Astrocyte (in vitro differentiated cells and primary cell): ENCODE data around the gene PTPN3. TPM values are rescaled to one million over a fixed set of nuclear protein-coding genes. Genes with fewer than 3 reads are reported as not detected.

Source experiments
- DNase-seq: peaks from one replicate; pipeline ENCODE4 v3.0.0-alpha.2; 2010; ENCODE audit warnings: low read depth
- FAIRE-seq: peaks from 2 replicates; lab custom pipeline; 2011; peaks lifted over from hg19 to GRCh38; lab: Jason Lieb, UNC
- H2AFZ ChIP-seq: 2 replicates; pipeline ENCODE4 v1.6.0; 2012; ENCODE audit warnings: low read depth, low read length, inconsistent platforms
- H3K27ac ChIP-seq: 2 replicates; pipeline ENCODE4 v1.5.1; 2011; ENCODE audit warnings: low read depth, low read length, inconsistent platforms
- H3K27me3 ChIP-seq: 2 replicates; pipeline ENCODE4 v1.6.0; 2011; ENCODE audit warnings: low read length, inconsistent platforms; ENCODE audit not compliant: insufficient read depth
- H3K36me3 ChIP-seq: 2 replicates; pipeline ENCODE4 v1.5.1; 2011; ENCODE audit warnings: low read length, inconsistent platforms; ENCODE audit not compliant: insufficient read depth
- H3K4me1 ChIP-seq: 2 replicates; pipeline ENCODE4 v1.5.1; 2011; ENCODE audit warnings: low read length, inconsistent platforms; ENCODE audit not compliant: insufficient read depth
- H3K4me2 ChIP-seq: 2 replicates; pipeline ENCODE4 v1.6.0; 2012; ENCODE audit warnings: low read length, inconsistent platforms
- H3K4me3 ChIP-seq: 2 replicates; pipeline ENCODE4 v1.5.1; 2011; ENCODE audit warnings: low read depth, mild to moderate bottlenecking, low read length, inconsistent platforms; ENCODE audit not compliant: insufficient read depth
- H3K79me2 ChIP-seq: 2 replicates; pipeline ENCODE4 v1.6.0; 2012; ENCODE audit warnings: mild to moderate bottlenecking, low read length, inconsistent platforms; ENCODE audit not compliant: insufficient read depth
- H3K9ac ChIP-seq: 2 replicates; pipeline ENCODE4 v1.6.0; 2012; ENCODE audit warnings: mild to moderate bottlenecking, low read length, inconsistent platforms
- H3K9me3 ChIP-seq: 2 replicates; pipeline ENCODE4 v1.5.1; 2012; ENCODE audit warnings: low read depth, mild to moderate bottlenecking, low read length, inconsistent platforms; ENCODE audit not compliant: insufficient read depth
- H4K20me1 ChIP-seq: 2 replicates; pipeline ENCODE4 v1.6.0; 2012; ENCODE audit warnings: low read length, inconsistent platforms; ENCODE audit not compliant: insufficient read depth
- H3K27ac Mint-ChIP-seq: one replicate; pipeline ENCODE4 v1.8.0; 2021; ENCODE audit warnings: mild to moderate bottlenecking, mixed read lengths; ENCODE audit not compliant: unreplicated experiment
- H3K27me3 Mint-ChIP-seq: one replicate; pipeline ENCODE4 v1.8.0; 2021; ENCODE audit warnings: low read depth, mixed read lengths; ENCODE audit not compliant: unreplicated experiment
- H3K36me3 Mint-ChIP-seq: one replicate; pipeline ENCODE4 v1.8.0; 2021; ENCODE audit warnings: low read depth, mixed read lengths; ENCODE audit not compliant: unreplicated experiment
- H3K4me1 Mint-ChIP-seq: one replicate; pipeline ENCODE4 v1.8.0; 2021; ENCODE audit warnings: low read depth, mixed read lengths; ENCODE audit not compliant: unreplicated experiment
- H3K4me3 Mint-ChIP-seq: one replicate; pipeline ENCODE4 v1.8.0; 2021; ENCODE audit warnings: mild to moderate bottlenecking, moderate library complexity, mixed read lengths; ENCODE audit not compliant: unreplicated experiment
- H3K9me3 Mint-ChIP-seq: one replicate; pipeline ENCODE4 v1.8.0; 2021; ENCODE audit warnings: mild to moderate bottlenecking, mixed read lengths; ENCODE audit not compliant: unreplicated experiment
- EZH2 ChIP-seq: IDR thresholded peaks from 2 replicates; pipeline ENCODE4 v1.6.1; 2012; ENCODE audit warnings: mild to moderate bottlenecking, low read length, inconsistent platforms; ENCODE audit not compliant: insufficient read depth
- total RNA-seq: library from RNA; stranded (reverse); gene quantifications from 2 replicates; pipeline ENCODE4 v1.2.1, GENCODE V29; 2021
- TF ChIP-seq, protein P1 (sequence below): IDR thresholded peaks from 2 replicates; pipeline ENCODE4 v1.5.1; 2011; ENCODE audit warnings: low read depth, mild to moderate bottlenecking, inconsistent platforms, low read length, moderate library complexity; ENCODE audit not compliant: insufficient read depth

The PTPN3 gene
- total RNA-seq, 1 donor from 2014 or later: 1.1 TPM

DNA sequence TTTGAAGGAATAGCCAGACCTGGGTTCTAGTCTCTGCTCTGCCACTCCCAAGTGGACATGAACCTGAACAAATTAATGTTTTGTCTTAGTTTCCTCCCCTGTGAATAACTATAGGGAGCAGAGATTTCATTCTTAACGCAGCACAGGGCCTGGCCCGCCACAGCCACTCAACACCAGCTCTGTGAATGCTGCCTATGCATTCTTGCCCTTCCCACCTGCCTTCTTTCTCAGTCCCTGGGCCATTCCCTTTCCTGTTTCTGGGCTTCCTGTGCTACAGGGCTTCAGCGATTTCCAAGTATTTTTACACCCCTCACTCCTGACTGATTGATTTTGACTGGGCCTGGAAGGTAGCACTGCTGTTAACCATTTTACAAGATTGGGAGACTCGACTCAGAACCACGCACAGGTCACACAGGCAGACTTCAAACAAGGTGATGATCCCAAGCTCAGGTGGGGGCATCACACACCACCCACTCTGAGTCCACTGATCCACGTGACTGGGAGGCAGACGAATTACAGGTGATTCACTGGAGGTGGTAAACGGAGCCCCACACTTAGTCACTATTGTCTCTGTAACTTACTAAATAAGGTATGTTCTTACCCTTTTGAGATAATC is 21.4 kb downstream of the PTPN3 start:
- Histone ChIP-seq H3K27me3 (peaks cover 8% of the 10 kb centered on the region), H3K4me1 (peaks cover 2% of the 10 kb centered on the region), H3K36me3 (no peaks in the 10 kb centered on the region), H4K20me1 (peaks cover 14% of the 10 kb centered on the region), H3K79me2 (no peaks in the 10 kb centered on the region), H3K27ac (no peak overlapping the region), H3K4me2 (no peak overlapping the region), H3K4me3 (no peak overlapping the region), H2AFZ (no peak overlapping the region), H3K9ac (no peak overlapping the region), H3K9me3 (no peaks in the 10 kb centered on the region)
- peaks cover 15% of the 10 kb centered on the region for H3K27me3 Mint-ChIP-seq
- no peak overlapping the region for H3K4me3 Mint-ChIP-seq
- no peaks in the 10 kb centered on the region for H3K9me3 Mint-ChIP-seq
- H3K4me1 Mint-ChIP-seq: peaks cover 5% of the 10 kb centered on the region
- TF ChIP-seq, protein P1, sequence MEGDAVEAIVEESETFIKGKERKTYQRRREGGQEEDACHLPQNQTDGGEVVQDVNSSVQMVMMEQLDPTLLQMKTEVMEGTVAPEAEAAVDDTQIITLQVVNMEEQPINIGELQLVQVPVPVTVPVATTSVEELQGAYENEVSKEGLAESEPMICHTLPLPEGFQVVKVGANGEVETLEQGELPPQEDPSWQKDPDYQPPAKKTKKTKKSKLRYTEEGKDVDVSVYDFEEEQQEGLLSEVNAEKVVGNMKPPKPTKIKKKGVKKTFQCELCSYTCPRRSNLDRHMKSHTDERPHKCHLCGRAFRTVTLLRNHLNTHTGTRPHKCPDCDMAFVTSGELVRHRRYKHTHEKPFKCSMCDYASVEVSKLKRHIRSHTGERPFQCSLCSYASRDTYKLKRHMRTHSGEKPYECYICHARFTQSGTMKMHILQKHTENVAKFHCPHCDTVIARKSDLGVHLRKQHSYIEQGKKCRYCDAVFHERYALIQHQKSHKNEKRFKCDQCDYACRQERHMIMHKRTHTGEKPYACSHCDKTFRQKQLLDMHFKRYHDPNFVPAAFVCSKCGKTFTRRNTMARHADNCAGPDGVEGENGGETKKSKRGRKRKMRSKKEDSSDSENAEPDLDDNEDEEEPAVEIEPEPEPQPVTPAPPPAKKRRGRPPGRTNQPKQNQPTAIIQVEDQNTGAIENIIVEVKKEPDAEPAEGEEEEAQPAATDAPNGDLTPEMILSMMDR: no peak
- TF ChIP-seq EZH2: no peak
- no peak overlapping the region for H3K27ac Mint-ChIP-seq
- peaks cover 1% of the 10 kb centered on the region for H3K36me3 Mint-ChIP-seq
- no peak for DNase-seq
- FAIRE-seq: no peak

DNA sequence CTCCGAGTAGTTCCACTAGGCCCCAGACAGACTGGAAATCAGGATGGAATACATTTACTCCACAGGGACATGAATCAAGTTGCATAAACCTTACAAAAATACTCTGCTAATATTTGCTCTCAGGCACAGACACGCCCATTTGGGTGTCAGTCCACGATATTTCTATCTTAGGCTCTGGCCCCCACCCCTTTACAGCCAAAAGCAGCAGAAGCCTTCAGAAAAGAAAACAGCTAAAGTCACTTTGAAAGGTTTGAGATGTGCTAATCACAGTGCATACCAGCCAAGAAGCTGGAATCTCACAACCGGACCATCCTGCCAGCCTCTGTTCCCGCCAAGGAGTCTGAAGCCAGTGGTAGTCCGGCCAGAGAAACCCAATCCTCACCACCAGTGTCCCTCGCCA is 22.6 kb downstream of the PTPN3 start:
- no peaks in the 10 kb centered on the region for H3K9me3 ChIP-seq
- no peak overlapping the region for H3K27ac ChIP-seq
- H3K4me3 ChIP-seq: no peak overlapping the region
- peaks cover 10% of the 10 kb centered on the region for H4K20me1 ChIP-seq
- H3K36me3 ChIP-seq: no peaks in the 10 kb centered on the region
- H3K9ac ChIP-seq: no peak overlapping the region
- TF ChIP-seq, protein P1: no peak
- no peak for TF ChIP-seq EZH2
- FAIRE-seq (no peak), DNase-seq (no peak)
- no peak overlapping the region for H3K4me3 Mint-ChIP-seq
- H3K79me2 ChIP-seq: no peaks in the 10 kb centered on the region
- no peak overlapping the region for H3K27ac Mint-ChIP-seq
- H3K4me2 ChIP-seq: no peak overlapping the region
- H3K27me3 ChIP-seq: peaks cover 8% of the 10 kb centered on the region
- no peak overlapping the region for H2AFZ ChIP-seq
- H3K36me3 Mint-ChIP-seq: no peaks in the 10 kb centered on the region
- H3K9me3 Mint-ChIP-seq: no peaks in the 10 kb centered on the region
- H3K4me1 ChIP-seq: no peaks in the 10 kb centered on the region
- peaks cover 14% of the 10 kb centered on the region for H3K27me3 Mint-ChIP-seq
- H3K4me1 Mint-ChIP-seq: peaks cover 5% of the 10 kb centered on the region

DNA sequence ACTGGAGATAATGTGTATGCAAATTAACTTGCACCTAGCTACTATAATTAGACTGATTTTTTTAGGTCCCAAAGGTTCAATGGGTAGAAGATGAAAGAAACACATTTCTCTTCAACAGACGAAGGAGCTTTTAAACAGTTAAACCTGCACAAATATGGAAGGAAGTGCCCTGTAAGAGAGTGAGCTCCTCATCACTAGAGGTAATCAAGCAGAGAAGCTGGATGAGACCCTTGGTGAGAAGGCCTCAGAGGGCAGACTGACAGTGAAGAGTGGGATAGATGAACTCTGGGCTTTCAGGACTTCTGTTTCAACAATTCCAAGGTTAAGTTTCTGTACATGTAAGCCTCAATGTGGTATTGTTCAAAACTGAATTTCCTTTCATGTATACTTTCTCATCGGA is 23.2 kb downstream of the PTPN3 start:
- Histone ChIP-seq H3K27ac (no peak overlapping the region), H3K9me3 (no peaks in the 10 kb centered on the region), H3K4me3 (no peak overlapping the region), H2AFZ (no peak overlapping the region), H3K4me1 (no peaks in the 10 kb centered on the region), H3K4me2 (no peak overlapping the region), H4K20me1 (peaks cover 10% of the 10 kb centered on the region), H3K27me3 (peaks cover 8% of the 10 kb centered on the region), H3K79me2 (no peaks in the 10 kb centered on the region), H3K36me3 (no peaks in the 10 kb centered on the region), H3K9ac (no peak overlapping the region)
- no peak for FAIRE-seq
- Mint-ChIP-seq H3K27me3 (peaks cover 13% of the 10 kb centered on the region), H3K36me3 (no peaks in the 10 kb centered on the region), H3K9me3 (no peaks in the 10 kb centered on the region), H3K4me3 (no peak overlapping the region), H3K27ac (no peak overlapping the region), H3K4me1 (peaks cover 5% of the 10 kb centered on the region)
- no peak for DNase-seq
- no peak for TF ChIP-seq EZH2
- TF ChIP-seq, protein P1: no peak
